ENCODE results near the gene CCDC154.

- no peak for TF ChIP-seq CTCF (optimal IDR thresholded peaks at IDR 0.05 in 1 of 3, IDR thresholded peaks at IDR 0.05 in 1 of 3, conservative IDR thresholded peaks at IDR 0.05 in 1 of 3; ENCODE audit: extremely low read depth in 1 of 3, insufficient read depth in 2 of 3, low read length in 3 of 3)
- no peak for TF ChIP-seq EZH2 (IDR thresholded peaks at IDR 0.05; ENCODE audit: low read length)
Observed at GRCh38 chr16:1488054-1488601, 43.8 kb upstream of the CCDC154 start.
